Kidney (tissue), 14 donors: Measurements from ENCODE around the gene GNS. TPM values are rescaled to one million over a fixed set of nuclear protein-coding genes. Genes with fewer than 3 reads are reported as not detected.
A peak's percentile ranks its signal among the peaks of the same experiment; 100 is the strongest.
"Not testable (repeated sequence)": the region's sequence is repeated elsewhere in the genome, so short reads cannot be mapped to it uniquely, and the experiment has no call there.

Experiments
- DNase-seq, 5 donors: peaks; one replicate each; pipeline ENCODE4 v3.0.0-alpha.2; 2013 to 2020
- FAIRE-seq: peaks from 2 replicates; lab custom pipeline; 2012; peaks lifted over from hg19 to GRCh38; lab: Jason Lieb, UNC
- H3K27ac ChIP-seq, 2 donors: one replicate each; pipeline ENCODE4 v1.7.0; 2013; ENCODE audit warnings: low read depth in 2 of 2, low read length in 2 of 2, inconsistent platforms in 1 of 2
- H3K27me3 ChIP-seq: one replicate; pipeline ENCODE4 v1.7.1; 2013; ENCODE audit warnings: low read length, inconsistent platforms; ENCODE audit not compliant: control insufficient read depth, insufficient read depth
- H3K36me3 ChIP-seq, 3 donors: one replicate each; pipeline versions ENCODE4 v1.7.0 to v1.7.1; 2013; ENCODE audit warnings: low read length in 3 of 3, control low read depth in 1 of 3, inconsistent platforms in 1 of 3; ENCODE audit not compliant: insufficient read depth in 3 of 3, control insufficient read depth in 2 of 3
- H3K4me1 ChIP-seq, 3 donors: one replicate each; pipeline versions ENCODE4 v1.7.0 to v1.7.1; 2013; ENCODE audit warnings: low read length in 3 of 3, inconsistent platforms in 1 of 3, low read depth in 1 of 3; ENCODE audit not compliant: control insufficient read depth in 2 of 3, insufficient read depth in 2 of 3
- H3K4me3 ChIP-seq, 3 donors: one replicate each; pipeline versions ENCODE4 v1.7.0 to v1.8.1; 2013; ENCODE audit warnings: low read length in 3 of 3, control low read depth in 1 of 3, inconsistent platforms in 1 of 3
- H3K9ac ChIP-seq, 3 donors: one replicate each; pipeline versions ENCODE4 v1.7.0 to v1.7.1; 2013; ENCODE audit warnings: low read length in 3 of 3, control low read depth in 1 of 3, inconsistent platforms in 1 of 3
- H3K9me3 ChIP-seq, 3 donors: one replicate each; pipeline versions ENCODE4 v1.7.0 to v1.7.1; 2013; ENCODE audit warnings: low read length in 3 of 3, control low read depth in 1 of 3, inconsistent platforms in 1 of 3; ENCODE audit not compliant: control insufficient read depth in 2 of 3, insufficient read depth in 1 of 3
- intact Hi-C: fragments of 100-400 bp; cut with DNase I; formaldehyde crosslinking; loops from one replicate; pipeline ENCODE4 v1.11.1; 2022
- polyA plus RNA-seq: library from polyadenylated mRNA; stranded (reverse); fragments of 350-450 nt; fragmentation: Illumina TruSeq; extraction: RNeasy Lipid Tissue Mini Kit (QIAGEN cat#74804); gene quantifications from one replicate; pipeline ENCODE4 v1.2.3, GENCODE V29; 2014; ENCODE audit warnings: low read depth, low replicate concordance; ENCODE audit not compliant: insufficient read depth
- total RNA-seq: library from RNA; stranded (reverse); fragmentation: NEBNext Ultra II Directional; extraction: Animal tissue kit (Norgen Biotek cat#: 25700); gene quantifications from one replicate; pipeline ENCODE4 v1.2.1, GENCODE V29; 2021
- TF ChIP-seq, protein P1 (sequence below): IDR thresholded peaks from 3 replicates; pipeline ENCODE4 v1.5.1; 2012; ENCODE audit warnings: mild to moderate bottlenecking, moderate library complexity, borderline replicate concordance; ENCODE audit not compliant: insufficient read depth; ENCODE audit errors: extremely low read depth
- donor health status: control.
- donor health status: control.
- donor health status: control.
- donor health status: control.
- donor health status: control.
- donor health status: DM: yes; HTN: yes; CAD: no.
- donor health status: Normal renal cell carcinoma (clear cell type).

The GNS gene
- total and polyA plus RNA-seq, 2 donors from 2014 or later = 108 to 215 TPM

DNA sequence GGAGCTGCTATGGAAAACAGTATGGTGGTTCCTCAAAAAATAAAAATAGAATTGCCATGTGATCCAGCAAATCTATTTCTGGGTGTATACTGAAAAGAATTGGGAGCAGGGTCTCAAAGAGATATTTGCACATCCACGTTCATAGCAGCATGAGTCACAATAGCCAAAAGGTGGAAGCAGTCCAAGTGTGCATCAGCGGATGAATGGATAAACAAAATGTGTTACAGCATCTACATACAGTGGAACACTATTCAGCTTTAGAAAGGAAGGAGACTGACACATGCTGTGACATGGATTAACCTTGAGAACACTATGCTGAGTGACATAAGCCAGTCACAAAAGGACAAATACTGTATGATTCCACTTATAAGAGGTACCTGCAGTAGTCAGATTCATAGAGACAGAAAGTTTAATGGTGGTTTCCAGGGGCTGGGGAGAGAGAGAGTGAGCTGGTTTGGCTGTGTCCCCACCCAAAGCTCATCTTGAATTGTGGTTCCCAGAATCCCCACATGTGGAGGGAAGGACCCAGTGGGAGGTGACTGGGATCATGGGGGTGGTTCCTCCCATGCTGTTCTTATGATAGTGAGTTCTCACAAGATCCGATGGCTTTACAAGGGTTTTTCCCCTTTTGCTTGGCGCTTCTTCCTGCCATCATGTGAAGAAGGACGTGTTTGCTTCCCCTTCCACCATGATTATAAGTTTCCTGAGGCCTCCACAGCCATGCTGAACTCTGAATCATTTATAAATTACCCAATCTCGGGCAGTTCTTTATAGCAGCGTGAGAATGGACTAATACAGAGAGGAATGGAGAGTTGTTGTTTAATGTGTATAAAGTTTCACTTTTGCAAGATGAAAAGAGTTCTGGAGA lies 47.6 kb upstream of the GNS start:
- TF ChIP-seq, protein P1, sequence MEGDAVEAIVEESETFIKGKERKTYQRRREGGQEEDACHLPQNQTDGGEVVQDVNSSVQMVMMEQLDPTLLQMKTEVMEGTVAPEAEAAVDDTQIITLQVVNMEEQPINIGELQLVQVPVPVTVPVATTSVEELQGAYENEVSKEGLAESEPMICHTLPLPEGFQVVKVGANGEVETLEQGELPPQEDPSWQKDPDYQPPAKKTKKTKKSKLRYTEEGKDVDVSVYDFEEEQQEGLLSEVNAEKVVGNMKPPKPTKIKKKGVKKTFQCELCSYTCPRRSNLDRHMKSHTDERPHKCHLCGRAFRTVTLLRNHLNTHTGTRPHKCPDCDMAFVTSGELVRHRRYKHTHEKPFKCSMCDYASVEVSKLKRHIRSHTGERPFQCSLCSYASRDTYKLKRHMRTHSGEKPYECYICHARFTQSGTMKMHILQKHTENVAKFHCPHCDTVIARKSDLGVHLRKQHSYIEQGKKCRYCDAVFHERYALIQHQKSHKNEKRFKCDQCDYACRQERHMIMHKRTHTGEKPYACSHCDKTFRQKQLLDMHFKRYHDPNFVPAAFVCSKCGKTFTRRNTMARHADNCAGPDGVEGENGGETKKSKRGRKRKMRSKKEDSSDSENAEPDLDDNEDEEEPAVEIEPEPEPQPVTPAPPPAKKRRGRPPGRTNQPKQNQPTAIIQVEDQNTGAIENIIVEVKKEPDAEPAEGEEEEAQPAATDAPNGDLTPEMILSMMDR = no peak
- H3K36me3 ChIP-seq = no peaks in the 10 kb centered on the region
- intact Hi-C loops = no loop called here
- no peak overlapping the region for H3K4me3 ChIP-seq
- H3K27me3 ChIP-seq = no peaks in the 10 kb centered on the region
- FAIRE-seq (no peak), DNase-seq (no peak)
- H3K27ac ChIP-seq = no peak overlapping the region
- H3K9me3 ChIP-seq = no peaks in the 10 kb centered on the region
- peaks cover 0 to 3% (median 0%) of the 10 kb centered on the region in 3 donors for H3K4me1 ChIP-seq
- no peak overlapping the region for H3K9ac ChIP-seq

DNA sequence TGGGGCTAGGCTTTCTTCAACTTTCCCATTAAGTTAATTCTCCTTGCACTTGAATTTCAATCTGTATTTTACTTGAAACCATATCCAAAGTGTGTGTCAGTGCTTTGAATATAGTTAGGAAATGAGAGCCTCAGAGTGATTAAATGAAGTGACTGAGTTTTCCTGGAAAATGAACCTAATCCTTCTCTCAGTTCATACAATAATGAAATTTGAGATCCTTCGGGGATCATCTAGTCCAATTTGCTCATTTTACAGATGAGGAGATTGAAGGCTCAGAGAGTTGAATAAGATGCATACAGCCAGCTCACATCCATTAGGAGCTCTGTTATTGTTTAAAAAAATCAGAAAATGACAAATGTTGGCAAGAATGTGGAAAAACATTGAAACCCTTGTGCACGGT lies 47.0 kb upstream of the GNS start:
- no peak for DNase-seq
- FAIRE-seq = no peak
- Histone ChIP-seq H3K4me3 (no peak overlapping the region), H3K27ac (no peak overlapping the region), H3K36me3 (no peaks in the 10 kb centered on the region), H3K27me3 (no peaks in the 10 kb centered on the region), H3K9ac (no peak overlapping the region), H3K4me1 (peaks cover 0 to 3% (median 0%) of the 10 kb centered on the region in 3 donors), H3K9me3 (no peaks in the 10 kb centered on the region)
- TF ChIP-seq, protein P1 = no peak
- intact Hi-C loops = no loop called here

DNA sequence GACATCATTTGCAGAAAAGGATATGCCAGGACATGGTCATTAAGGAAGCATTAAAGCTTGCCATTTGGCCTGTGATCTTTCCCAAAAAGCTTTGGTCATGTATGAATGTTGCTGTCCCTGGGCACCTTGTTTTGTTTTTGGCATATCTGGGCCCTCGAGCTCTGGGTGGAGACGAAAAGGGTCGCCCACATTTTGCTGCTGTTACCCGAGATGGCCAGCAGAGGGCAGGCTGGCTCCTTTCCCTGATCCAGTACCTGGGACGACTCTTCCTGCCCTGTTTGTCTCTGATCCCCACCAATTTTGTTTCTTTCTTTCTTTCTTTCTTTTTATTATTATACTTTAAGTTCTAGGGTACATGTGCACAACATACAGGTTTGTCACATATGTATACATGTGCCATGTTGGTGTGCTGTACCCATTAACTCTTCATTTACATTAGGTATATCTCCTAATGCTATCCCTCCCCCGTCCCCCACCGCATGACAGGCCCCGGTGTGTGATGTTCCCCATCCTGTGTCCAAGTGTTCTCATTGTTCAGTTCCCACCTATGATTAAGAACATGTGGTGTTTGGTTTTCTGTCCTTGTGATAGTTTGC lies 43.1 kb upstream of the GNS start:
- H3K4me3 ChIP-seq, H3K9ac ChIP-seq, H3K27ac ChIP-seq, H3K9me3 ChIP-seq, intact Hi-C loops, H3K36me3 ChIP-seq, FAIRE-seq, H3K27me3 ChIP-seq, H3K4me1 ChIP-seq: not testable (repeated sequence)
- peak; percentile 35 to 70 (median 55) for DNase-seq
- TF ChIP-seq, protein P1 = peak; percentile 76
